CD4-positive, CD25-positive, alpha-beta regulatory T cell (primary cell): ENCODE data around the gene BCL2L13. TPM values are rescaled to one million over a fixed set of nuclear protein-coding genes. Genes with fewer than 3 reads are reported as not detected.

Source experiments
- ATAC-seq, 2 donors: fragments of 150-1000 bp; cut with Tn5 transposase; one replicate each; pipeline ENCODE4 v1.10.0; 2021; ENCODE audit warnings: low read depth in 2 of 2, moderate number of reproducible peaks in 2 of 2, moderate library complexity in 1 of 2
- DNase-seq, 3 donors: peaks; one replicate each; pipeline versions ENCODE4 v3.0.0 to v3.0.0-alpha.2; 2012 to 2022; ENCODE audit warnings: mixed read lengths in 1 of 3
- H3K27ac ChIP-seq: one replicate; pipeline ENCODE4 v1.7.0; 2013; ENCODE audit warnings: mild to moderate bottlenecking, low read length; ENCODE audit not compliant: insufficient read depth, poor library complexity, severe bottlenecking
- H3K27me3 ChIP-seq: one replicate; pipeline ENCODE4 v1.7.0; 2013; ENCODE audit warnings: low read length; ENCODE audit not compliant: control insufficient read depth, insufficient read depth
- H3K36me3 ChIP-seq: one replicate; pipeline ENCODE4 v1.7.0; 2013; ENCODE audit warnings: mild to moderate bottlenecking, low read length, moderate library complexity; ENCODE audit not compliant: control insufficient read depth, insufficient read depth
- H3K4me1 ChIP-seq: 2 replicates; pipeline ENCODE4 v1.7.0; 2013; ENCODE audit warnings: mild to moderate bottlenecking, low read length; ENCODE audit not compliant: insufficient read depth, control insufficient read depth, poor library complexity, severe bottlenecking
- H3K4me3 ChIP-seq: one replicate; pipeline ENCODE4 v1.7.0; 2013; ENCODE audit warnings: low read depth, mild to moderate bottlenecking, low read length, moderate library complexity
- H3K9me3 ChIP-seq, 2 experiments: 1 replicate in 1 of 2; 2 replicates in 1 of 2; pipeline ENCODE4 v1.7.0; 2013; ENCODE audit warnings: low read length in 2 of 2, mild to moderate bottlenecking in 1 of 2, moderate library complexity in 1 of 2; ENCODE audit not compliant: control insufficient read depth in 2 of 2
- H3K27ac Mint-ChIP-seq, 3 donors: one replicate each; pipeline ENCODE4 v1.8.0; 2020 to 2022; ENCODE audit warnings: mild to moderate bottlenecking in 3 of 3, mixed read lengths in 3 of 3, moderate library complexity in 2 of 3
- H3K27me3 Mint-ChIP-seq: one replicate; pipeline ENCODE4 v1.8.0; 2022; ENCODE audit warnings: mild to moderate bottlenecking, mixed read lengths
- H3K36me3 Mint-ChIP-seq: one replicate; pipeline ENCODE4 v1.8.0; 2020; ENCODE audit warnings: mixed read lengths
- H3K4me1 Mint-ChIP-seq, 4 donors: one replicate each; pipeline ENCODE4 v1.8.0; 2020 to 2022; ENCODE audit warnings: mixed read lengths in 4 of 4, mild to moderate bottlenecking in 1 of 4
- H3K4me3 Mint-ChIP-seq, 4 donors: one replicate each; pipeline ENCODE4 v1.8.0; 2020 to 2022; ENCODE audit warnings: mild to moderate bottlenecking in 4 of 4, mixed read lengths in 4 of 4, moderate library complexity in 3 of 4
- H3K9me3 Mint-ChIP-seq, 7 donors: one replicate each; pipeline ENCODE4 v1.8.0; 2020 to 2022; ENCODE audit warnings: mixed read lengths in 7 of 7, mild to moderate bottlenecking in 3 of 7, moderate library complexity in 2 of 7
- polyA plus RNA-seq, 4 donors: library from polyadenylated mRNA; unstranded; fragments of 300-500 nt; fragmentation: Illumina TruSeq; gene quantifications; one replicate each; pipeline ENCODE4 v1.2.3, GENCODE V29; 2021
- total RNA-seq: library from RNA; stranded (reverse); gene quantifications from one replicate; pipeline ENCODE4 v1.2.3, GENCODE V29; 2022

The BCL2L13 gene
- total and polyA plus RNA-seq, 5 donors from 2014 or later, result 24.5 to 43.8 (median 39.5) TPM

- ATAC-seq (peak; percentile 100), DNase-seq (peak; percentile 94 to 97 (median 96))
- Histone ChIP-seq H3K36me3 (no peaks in the 10 kb centered on the region), H3K27me3 (no peaks in the 10 kb centered on the region), H3K27ac (peak within 1 kb of the TSS; percentile 93), H3K9me3 (no peaks in the 10 kb centered on the region), H3K4me3 (peak within 1 kb of the TSS; percentile 99), H3K4me1 (peaks cover 24% of the 10 kb centered on the region)
- Mint-ChIP-seq H3K4me1 (peaks cover 5 to 50% (median 24%) of the 10 kb centered on the region in 4 donors), H3K27me3 (no peaks in the 10 kb centered on the region), H3K9me3 (no peaks in the 10 kb centered on the region), H3K4me3 (peak within 1 kb of the TSS; percentile 93 to 99 (median 98)), H3K36me3 (peaks cover 4% of the 10 kb centered on the region), H3K27ac (peak within 1 kb of the TSS; percentile 98 to 100 (median 99))
Measured at GRCh38 chr22:17628406-17629172, 10.0 kb upstream of the BCL2L13 start, which contains the start of gene ATP6V1E1. ATP6V1E1 (minus strand) TSS chr22:17628749; CDS start chr22:17628635, 114 bp downstream.

GRCh38 chr22:17629173-17629489, 9.4 kb upstream of the BCL2L13 start:
- peak overlapping the region; percentile 99 for H3K4me3 ChIP-seq
- H3K36me3 ChIP-seq, result no peaks in the 10 kb centered on the region
- peaks cover 4% of the 10 kb centered on the region for H3K36me3 Mint-ChIP-seq
- DNase-seq (no peak), ATAC-seq (no peak)
- peak overlapping the region; percentile 93 to 99 (median 98) for H3K4me3 Mint-ChIP-seq
- H3K27ac ChIP-seq, result peak overlapping the region; percentile 93
- no peaks in the 10 kb centered on the region for H3K27me3 Mint-ChIP-seq
- peaks cover under 1 to 45% (median 20%) of the 10 kb centered on the region in 4 donors for H3K4me1 Mint-ChIP-seq
- H3K27me3 ChIP-seq, result no peaks in the 10 kb centered on the region
- no peaks in the 10 kb centered on the region for H3K9me3 ChIP-seq
- H3K9me3 Mint-ChIP-seq, result no peaks in the 10 kb centered on the region
- H3K27ac Mint-ChIP-seq, result peak overlapping the region; percentile 98 to 100 (median 99)
- H3K4me1 ChIP-seq, result peaks cover 24% of the 10 kb centered on the region

DNA sequence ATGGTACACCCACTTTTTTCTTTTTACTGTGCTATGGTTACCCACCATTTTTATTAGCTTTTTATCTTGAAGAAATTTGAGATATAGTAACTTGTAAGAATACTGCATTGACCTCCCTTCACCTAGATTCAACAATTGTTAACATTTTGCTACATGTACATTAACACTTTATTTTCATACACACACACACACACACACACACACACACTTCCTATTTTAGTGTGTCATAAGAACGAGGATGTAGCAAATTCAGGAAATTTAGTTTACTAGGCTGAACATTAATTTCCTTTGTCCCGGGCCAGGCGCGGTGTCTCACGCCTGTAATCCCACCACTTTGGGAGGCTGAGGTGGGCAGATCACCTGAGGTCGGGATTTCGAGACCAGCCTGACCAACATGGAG, 8.9 kb upstream of the BCL2L13 start:
- no peaks in the 10 kb centered on the region for H3K27me3 Mint-ChIP-seq
- ATAC-seq, result no peak

DNA sequence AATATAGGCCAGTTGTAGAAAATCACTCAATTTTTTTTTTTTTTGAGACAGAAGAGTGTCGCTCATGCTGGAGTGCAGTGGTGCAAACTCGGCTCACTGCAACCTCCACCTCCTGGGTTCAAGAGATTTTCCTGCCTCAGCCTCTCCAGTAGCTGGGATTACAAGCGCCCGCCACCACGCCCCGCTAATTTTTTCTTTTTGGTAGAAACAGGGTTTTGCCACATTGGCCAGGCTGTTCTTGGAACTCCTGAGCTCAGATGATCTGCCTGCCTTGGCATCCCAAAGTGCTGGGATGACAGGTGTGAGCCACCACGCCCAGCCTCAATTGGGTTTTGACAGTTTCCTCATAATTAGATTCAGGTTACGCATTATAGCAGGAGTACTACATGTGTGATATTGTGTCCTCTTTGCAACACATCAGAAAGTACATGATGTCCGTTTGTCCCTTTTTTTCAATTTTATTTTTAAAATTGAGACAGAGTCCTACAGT, 7.4 kb upstream of the BCL2L13 start:
- H3K9me3 ChIP-seq, result no peaks in the 10 kb centered on the region
- Mint-ChIP-seq H3K27me3 (no peaks in the 10 kb centered on the region), H3K36me3 (no peaks in the 10 kb centered on the region), H3K4me1 (peaks cover 0 to 27% (median 9%) of the 10 kb centered on the region in 4 donors), H3K4me3 (peak overlapping the region in 2 of 4 donors; percentile 51 to 75), H3K9me3 (no peaks in the 10 kb centered on the region), H3K27ac (peak overlapping the region in 1 of 3 donors; percentile 57)
- no peaks in the 10 kb centered on the region for H3K36me3 ChIP-seq
- DNase-seq (no peak), ATAC-seq (no peak)
- H3K27me3 ChIP-seq, result no peaks in the 10 kb centered on the region
- no peak overlapping the region for H3K4me3 ChIP-seq
- H3K27ac ChIP-seq, result no peak overlapping the region
- peaks cover 16% of the 10 kb centered on the region for H3K4me1 ChIP-seq

More for the DNA sequence above, 8.9 kb upstream of the BCL2L13 start:
- DNase-seq, result peak in 1 of 3 donors; percentile 4
- Mint-ChIP-seq H3K36me3 (peaks cover 3% of the 10 kb centered on the region), H3K27ac (peak overlapping the region; percentile 23 to 99 (median 98)), H3K4me3 (peak overlapping the region; percentile 52 to 99 (median 95)), H3K9me3 (no peaks in the 10 kb centered on the region), H3K4me1 (peaks cover 0 to 40% (median 18%) of the 10 kb centered on the region in 4 donors)
- Histone ChIP-seq H3K36me3 (no peaks in the 10 kb centered on the region), H3K27ac (peak overlapping the region; percentile 93), H3K4me1 (peaks cover 24% of the 10 kb centered on the region), H3K9me3 (no peaks in the 10 kb centered on the region), H3K4me3 (peak overlapping the region; percentile 99), H3K27me3 (no peaks in the 10 kb centered on the region)

DNA sequence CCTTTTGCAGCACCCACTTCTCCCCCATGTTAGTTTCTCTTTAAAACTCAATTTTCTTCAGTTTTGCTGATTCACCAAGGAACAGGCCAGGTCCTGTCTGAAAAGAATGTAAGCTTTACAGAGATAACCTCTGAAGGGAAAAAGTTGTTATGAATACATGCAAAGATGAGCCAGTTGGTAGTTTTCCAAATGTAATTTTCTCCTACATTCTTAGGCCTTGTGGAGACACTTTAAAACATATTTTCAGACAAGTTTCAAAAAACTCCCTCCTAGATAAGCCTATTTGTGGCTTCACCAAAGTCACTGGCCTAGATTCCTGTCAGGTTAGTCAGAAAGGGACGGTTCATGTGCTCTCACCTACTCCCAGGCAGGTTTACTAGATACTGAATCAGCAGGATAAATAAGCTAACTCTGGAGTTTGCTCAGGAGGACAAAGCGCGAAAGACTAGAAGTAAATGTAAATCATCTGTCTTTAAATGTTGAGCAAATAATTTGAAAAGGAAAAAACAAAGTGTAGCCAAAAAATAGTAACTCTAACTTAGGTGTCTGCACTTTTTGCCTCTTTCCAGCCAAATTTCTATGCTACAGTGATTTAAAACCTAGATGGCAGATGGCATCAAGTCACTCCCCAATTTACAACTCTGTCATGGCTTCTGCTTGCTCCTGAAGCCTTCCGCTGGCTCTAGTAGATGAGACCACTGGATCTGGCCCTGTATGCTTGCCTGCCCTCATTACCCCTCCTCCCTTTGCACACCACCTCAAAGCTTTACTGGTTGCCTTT, 5.2 kb upstream of the BCL2L13 start:
- no peak for ATAC-seq
- Mint-ChIP-seq H3K27ac (no peak overlapping the region), H3K4me3 (peak overlapping the region in 1 of 4 donors; percentile 13), H3K9me3 (no peaks in the 10 kb centered on the region), H3K36me3 (no peaks in the 10 kb centered on the region), H3K4me1 (peaks cover 6 to 27% (median 16%) of the 10 kb centered on the region in 4 donors), H3K27me3 (no peaks in the 10 kb centered on the region)
- Histone ChIP-seq H3K27me3 (no peaks in the 10 kb centered on the region), H3K4me1 (peaks cover 13% of the 10 kb centered on the region), H3K36me3 (no peaks in the 10 kb centered on the region), H3K4me3 (no peak overlapping the region), H3K9me3 (no peaks in the 10 kb centered on the region), H3K27ac (no peak overlapping the region)
- DNase-seq, result no peak

DNA sequence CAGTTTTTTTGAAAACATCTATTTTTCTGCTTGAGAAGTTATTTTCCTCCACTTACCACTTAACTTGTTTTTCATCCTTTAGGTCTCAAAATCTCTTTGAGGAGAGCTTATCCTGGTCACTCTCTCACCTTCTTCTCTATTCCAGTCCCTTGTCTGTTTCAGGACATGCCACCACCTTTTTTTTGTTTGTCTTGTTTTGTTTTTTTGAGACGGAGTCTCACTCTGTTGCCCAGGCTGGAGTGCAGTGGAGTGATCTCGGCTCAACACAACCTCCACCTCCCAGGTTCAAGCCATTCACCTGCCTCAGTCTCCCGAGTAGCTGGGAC, 4.6 kb upstream of the BCL2L13 start:
- no peak overlapping the region for H3K27ac ChIP-seq
- H3K4me3 ChIP-seq, result no peak overlapping the region
- no peak for DNase-seq
- no peaks in the 10 kb centered on the region for H3K9me3 Mint-ChIP-seq
- ATAC-seq, result no peak
- H3K4me1 Mint-ChIP-seq, result peaks cover 6 to 24% (median 14%) of the 10 kb centered on the region in 4 donors
- H3K9me3 ChIP-seq, result no peaks in the 10 kb centered on the region
- no peaks in the 10 kb centered on the region for H3K27me3 ChIP-seq
- H3K4me3 Mint-ChIP-seq, result no peak overlapping the region
- no peaks in the 10 kb centered on the region for H3K36me3 ChIP-seq
- H3K4me1 ChIP-seq, result peaks cover 12% of the 10 kb centered on the region
- no peaks in the 10 kb centered on the region for H3K36me3 Mint-ChIP-seq
- no peaks in the 10 kb centered on the region for H3K27me3 Mint-ChIP-seq
- H3K27ac Mint-ChIP-seq, result no peak overlapping the region

GRCh38 chr22:17634696-17635095, 3.9 kb upstream of the BCL2L13 start:
- H3K4me3 ChIP-seq, result no peak overlapping the region
- peaks cover 15% of the 10 kb centered on the region for H3K4me1 ChIP-seq
- Mint-ChIP-seq H3K27me3 (no peaks in the 10 kb centered on the region), H3K36me3 (no peaks in the 10 kb centered on the region), H3K27ac (no peak overlapping the region), H3K4me1 (peaks cover 11 to 24% (median 16%) of the 10 kb centered on the region in 4 donors), H3K4me3 (no peak overlapping the region), H3K9me3 (no peaks in the 10 kb centered on the region)
- no peak for DNase-seq
- no peaks in the 10 kb centered on the region for H3K27me3 ChIP-seq
- no peaks in the 10 kb centered on the region for H3K36me3 ChIP-seq
- no peak overlapping the region for H3K27ac ChIP-seq
- no peaks in the 10 kb centered on the region for H3K9me3 ChIP-seq
- no peak for ATAC-seq
